ENCODE measurements around the gene LRRN4CL. TPM values are rescaled to one million over a fixed set of nuclear protein-coding genes. Genes with fewer than 3 reads are reported as not detected.

Gene LRRN4CL
- total and polyA plus RNA-seq, 9 of the 15 experiments (the other 6 are each of a cell fraction or from before 2014, with no cell fraction given) = 0.03 to 0.11 (median 0.05) TPM; not detected in 4

DNA sequence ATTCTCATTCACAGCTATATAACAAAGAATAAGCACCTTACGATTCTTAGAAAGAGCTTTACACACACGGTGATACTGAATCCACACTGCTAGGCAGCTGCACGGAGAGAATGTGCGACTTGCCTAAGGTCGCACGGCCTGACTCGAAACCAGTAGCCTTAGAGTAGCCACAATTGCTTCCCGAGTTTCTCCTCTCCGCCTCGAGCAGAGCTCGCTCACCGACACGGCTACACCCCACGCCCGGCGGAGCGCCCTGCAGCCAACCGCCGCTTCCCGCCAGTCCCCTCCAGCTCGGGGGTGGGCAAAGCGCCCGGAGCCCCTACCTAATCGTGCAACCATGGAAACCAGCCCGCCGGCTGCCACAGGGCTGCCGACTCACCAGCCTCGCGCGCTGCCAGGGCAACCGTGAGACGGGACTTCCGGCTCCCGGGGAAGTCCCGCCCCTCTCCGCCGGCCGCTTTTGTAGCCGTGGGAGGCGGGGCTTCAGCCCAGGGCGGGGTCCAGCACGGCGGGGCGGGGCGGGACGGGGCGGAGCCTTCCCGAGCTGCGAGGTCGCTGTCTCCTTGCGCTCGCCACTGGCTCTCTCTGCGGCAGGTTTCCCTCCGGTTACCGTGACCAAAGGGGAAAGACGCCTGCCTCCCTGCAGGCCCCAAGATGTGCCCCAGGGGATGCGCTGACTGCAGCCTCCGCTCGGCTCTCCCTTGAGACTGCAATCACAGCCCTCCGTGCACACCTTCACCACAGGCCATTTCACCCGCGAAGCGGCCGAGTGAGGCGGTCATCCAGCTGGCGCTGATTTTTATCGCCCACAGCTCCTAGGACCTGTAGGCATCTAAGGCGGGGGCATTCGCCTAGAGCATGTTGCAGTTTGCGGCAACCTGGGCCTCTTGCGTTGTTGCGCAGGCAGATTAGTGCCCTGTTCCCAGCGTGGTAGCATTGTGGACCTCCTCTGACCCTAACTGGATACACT is 16.8 kb upstream of the LRRN4CL start (continued):
- TF ChIP-seq, protein P1, sequence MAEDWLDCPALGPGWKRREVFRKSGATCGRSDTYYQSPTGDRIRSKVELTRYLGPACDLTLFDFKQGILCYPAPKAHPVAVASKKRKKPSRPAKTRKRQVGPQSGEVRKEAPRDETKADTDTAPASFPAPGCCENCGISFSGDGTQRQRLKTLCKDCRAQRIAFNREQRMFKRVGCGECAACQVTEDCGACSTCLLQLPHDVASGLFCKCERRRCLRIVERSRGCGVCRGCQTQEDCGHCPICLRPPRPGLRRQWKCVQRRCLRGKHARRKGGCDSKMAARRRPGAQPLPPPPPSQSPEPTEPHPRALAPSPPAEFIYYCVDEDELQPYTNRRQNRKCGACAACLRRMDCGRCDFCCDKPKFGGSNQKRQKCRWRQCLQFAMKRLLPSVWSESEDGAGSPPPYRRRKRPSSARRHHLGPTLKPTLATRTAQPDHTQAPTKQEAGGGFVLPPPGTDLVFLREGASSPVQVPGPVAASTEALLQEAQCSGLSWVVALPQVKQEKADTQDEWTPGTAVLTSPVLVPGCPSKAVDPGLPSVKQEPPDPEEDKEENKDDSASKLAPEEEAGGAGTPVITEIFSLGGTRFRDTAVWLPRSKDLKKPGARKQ (CRISPR knock-in tag; IDR thresholded peaks at IDR 0.05) = no peak
- no peak for TF ChIP-seq MECOM (CRISPR knock-in tag; IDR thresholded peaks at IDR 0.05)
- TF ChIP-seq KLF16 (IDR thresholded peaks at IDR 0.05) = 0 out of 2 replicates have a peak, but pooled peaks have one; percentile 9
- no peak for TF ChIP-seq CBX3 (IDR thresholded peaks at IDR 0.05; ENCODE audit: borderline replicate concordance in 1 of 2, low read length in 2 of 2)
- TF ChIP-seq SMAD3 (CRISPR knock-in tag; conservative IDR thresholded peaks at IDR 0.05) = no peak
- TF ChIP-seq, protein P2, sequence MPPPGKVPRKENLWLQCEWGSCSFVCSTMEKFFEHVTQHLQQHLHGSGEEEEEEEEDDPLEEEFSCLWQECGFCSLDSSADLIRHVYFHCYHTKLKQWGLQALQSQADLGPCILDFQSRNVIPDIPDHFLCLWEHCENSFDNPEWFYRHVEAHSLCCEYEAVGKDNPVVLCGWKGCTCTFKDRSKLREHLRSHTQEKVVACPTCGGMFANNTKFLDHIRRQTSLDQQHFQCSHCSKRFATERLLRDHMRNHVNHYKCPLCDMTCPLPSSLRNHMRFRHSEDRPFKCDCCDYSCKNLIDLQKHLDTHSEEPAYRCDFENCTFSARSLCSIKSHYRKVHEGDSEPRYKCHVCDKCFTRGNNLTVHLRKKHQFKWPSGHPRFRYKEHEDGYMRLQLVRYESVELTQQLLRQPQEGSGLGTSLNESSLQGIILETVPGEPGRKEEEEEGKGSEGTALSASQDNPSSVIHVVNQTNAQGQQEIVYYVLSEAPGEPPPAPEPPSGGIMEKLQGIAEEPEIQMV (tag; conservative IDR thresholded peaks at IDR 0.05; ENCODE audit: low read depth) = no peak
- TF ChIP-seq HNRNPK (IDR thresholded peaks at IDR 0.05; ENCODE audit: low read depth, low read length, poor library complexity, severe bottlenecking) = no peak
- TF ChIP-seq SPI1 (IDR thresholded peaks at IDR 0.05; ENCODE audit: borderline replicate concordance, low read depth, low read length) = no peak; the same call in 1 of the 2 replicates
- TF ChIP-seq PPARD (CRISPR knock-in tag; IDR thresholded peaks at IDR 0.05) = no peak
- no peak for TF ChIP-seq TAL1 (IDR thresholded peaks at IDR 0.05)
- TF ChIP-seq ZFP36 (IDR thresholded peaks at IDR 0.05; ENCODE audit: low read depth, low read length, partially characterized antibody) = no peak
- TF ChIP-seq ZNF263 (CRISPR knock-in tag; IDR thresholded peaks at IDR 0.05; ENCODE audit: borderline replicate concordance) = peak; percentile 60; the same call in 1 of the 2 replicates
- peak; percentile 32; the same call in 1 of the 2 replicates for TF ChIP-seq MYC (IDR thresholded peaks at IDR 0.05; ENCODE audit: low read depth, low read length)
- no peak for TF ChIP-seq MYC (CRISPR knock-in tag; IDR thresholded peaks at IDR 0.05; ENCODE audit: borderline replicate concordance, low read depth)
- TF ChIP-seq, protein P3, sequence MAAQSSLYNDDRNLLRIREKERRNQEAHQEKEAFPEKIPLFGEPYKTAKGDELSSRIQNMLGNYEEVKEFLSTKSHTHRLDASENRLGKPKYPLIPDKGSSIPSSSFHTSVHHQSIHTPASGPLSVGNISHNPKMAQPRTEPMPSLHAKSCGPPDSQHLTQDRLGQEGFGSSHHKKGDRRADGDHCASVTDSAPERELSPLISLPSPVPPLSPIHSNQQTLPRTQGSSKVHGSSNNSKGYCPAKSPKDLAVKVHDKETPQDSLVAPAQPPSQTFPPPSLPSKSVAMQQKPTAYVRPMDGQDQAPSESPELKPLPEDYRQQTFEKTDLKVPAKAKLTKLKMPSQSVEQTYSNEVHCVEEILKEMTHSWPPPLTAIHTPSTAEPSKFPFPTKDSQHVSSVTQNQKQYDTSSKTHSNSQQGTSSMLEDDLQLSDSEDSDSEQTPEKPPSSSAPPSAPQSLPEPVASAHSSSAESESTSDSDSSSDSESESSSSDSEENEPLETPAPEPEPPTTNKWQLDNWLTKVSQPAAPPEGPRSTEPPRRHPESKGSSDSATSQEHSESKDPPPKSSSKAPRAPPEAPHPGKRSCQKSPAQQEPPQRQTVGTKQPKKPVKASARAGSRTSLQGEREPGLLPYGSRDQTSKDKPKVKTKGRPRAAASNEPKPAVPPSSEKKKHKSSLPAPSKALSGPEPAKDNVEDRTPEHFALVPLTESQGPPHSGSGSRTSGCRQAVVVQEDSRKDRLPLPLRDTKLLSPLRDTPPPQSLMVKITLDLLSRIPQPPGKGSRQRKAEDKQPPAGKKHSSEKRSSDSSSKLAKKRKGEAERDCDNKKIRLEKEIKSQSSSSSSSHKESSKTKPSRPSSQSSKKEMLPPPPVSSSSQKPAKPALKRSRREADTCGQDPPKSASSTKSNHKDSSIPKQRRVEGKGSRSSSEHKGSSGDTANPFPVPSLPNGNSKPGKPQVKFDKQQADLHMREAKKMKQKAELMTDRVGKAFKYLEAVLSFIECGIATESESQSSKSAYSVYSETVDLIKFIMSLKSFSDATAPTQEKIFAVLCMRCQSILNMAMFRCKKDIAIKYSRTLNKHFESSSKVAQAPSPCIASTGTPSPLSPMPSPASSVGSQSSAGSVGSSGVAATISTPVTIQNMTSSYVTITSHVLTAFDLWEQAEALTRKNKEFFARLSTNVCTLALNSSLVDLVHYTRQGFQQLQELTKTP (IDR thresholded peaks at IDR 0.05; ENCODE audit: low read depth in 1 of 2, partially characterized antibody in 2 of 2) = no peak
- TF ChIP-seq NEUROD1 (IDR thresholded peaks at IDR 0.05; ENCODE audit: borderline replicate concordance, low read depth, low read length, partially characterized antibody) = peak; percentile 7
- no peak for TF ChIP-seq RBM17 (IDR thresholded peaks at IDR 0.05; ENCODE audit: borderline replicate concordance, low read depth, low read length)
- TF ChIP-seq MTF1 (CRISPR knock-in tag; IDR thresholded peaks at IDR 0.05; ENCODE audit: borderline replicate concordance) = no peak
- no peak for TF ChIP-seq MED1 (CRISPR knock-in tag; IDR thresholded peaks at IDR 0.05; ENCODE audit: borderline replicate concordance)
- no peak for TF ChIP-seq MAFF (IDR thresholded peaks at IDR 0.05; ENCODE audit: low read length)

Data from K562 (cell line).